Upper lobe of left lung (tissue), 4 donors: ENCODE results near the gene SORCS3.

Source experiments
- EP300 ChIP-seq, 4 donors: sonication (generic); formaldehyde crosslinking; IDR thresholded peaks; one replicate each; pipeline ENCODE4 v1.5.1; 2017; ENCODE audit warnings: antibody characterized with exemption in 4 of 4, control low read depth in 2 of 4
- POLR2AphosphoS5 ChIP-seq, 2 donors: sonication (generic); formaldehyde crosslinking; IDR thresholded peaks; one replicate each; pipeline ENCODE4 v1.5.1; 2017; ENCODE audit warnings: antibody characterized with exemption in 2 of 2
- TF ChIP-seq, protein P1 (sequence below), 6 experiments: fragments of 450-650 bp in 4 of 6; fragments of 200-600 bp in 2 of 6; sonication (generic) in 2 of 6; IDR thresholded peaks; one replicate each; pipeline ENCODE4 v1.5.1; 2016 to 2019; ENCODE audit warnings: antibody characterized with exemption in 6 of 6

- TF ChIP-seq, protein P1, sequence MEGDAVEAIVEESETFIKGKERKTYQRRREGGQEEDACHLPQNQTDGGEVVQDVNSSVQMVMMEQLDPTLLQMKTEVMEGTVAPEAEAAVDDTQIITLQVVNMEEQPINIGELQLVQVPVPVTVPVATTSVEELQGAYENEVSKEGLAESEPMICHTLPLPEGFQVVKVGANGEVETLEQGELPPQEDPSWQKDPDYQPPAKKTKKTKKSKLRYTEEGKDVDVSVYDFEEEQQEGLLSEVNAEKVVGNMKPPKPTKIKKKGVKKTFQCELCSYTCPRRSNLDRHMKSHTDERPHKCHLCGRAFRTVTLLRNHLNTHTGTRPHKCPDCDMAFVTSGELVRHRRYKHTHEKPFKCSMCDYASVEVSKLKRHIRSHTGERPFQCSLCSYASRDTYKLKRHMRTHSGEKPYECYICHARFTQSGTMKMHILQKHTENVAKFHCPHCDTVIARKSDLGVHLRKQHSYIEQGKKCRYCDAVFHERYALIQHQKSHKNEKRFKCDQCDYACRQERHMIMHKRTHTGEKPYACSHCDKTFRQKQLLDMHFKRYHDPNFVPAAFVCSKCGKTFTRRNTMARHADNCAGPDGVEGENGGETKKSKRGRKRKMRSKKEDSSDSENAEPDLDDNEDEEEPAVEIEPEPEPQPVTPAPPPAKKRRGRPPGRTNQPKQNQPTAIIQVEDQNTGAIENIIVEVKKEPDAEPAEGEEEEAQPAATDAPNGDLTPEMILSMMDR (IDR thresholded peaks at IDR 0.05), result no peak
- TF ChIP-seq POLR2AphosphoS5 (IDR thresholded peaks at IDR 0.05) (no peak), EP300 (IDR thresholded peaks at IDR 0.05) (no peak)
Measured at GRCh38 chr10:105161149-105161548, 520.1 kb downstream of the SORCS3 start.
